Right ventricle myocardium superior (tissue), 1 donor: ENCODE measurements around the gene MAGI2. TPM values are rescaled to one million over a fixed set of nuclear protein-coding genes. Genes with fewer than 3 reads are reported as not detected.

Experiments
- ATAC-seq: fragments of 200-7000 bp; cut with Tn5 transposase; one replicate; pipeline ENCODE4 v1.9.1; 2020; ENCODE audit warnings: mild to moderate bottlenecking; ENCODE audit not compliant: poor library complexity
- DNase-seq: peaks from one replicate; pipeline ENCODE4 v3.0.0-alpha.2; 2020
- intact Hi-C: fragments of 100-400 bp; cut with DNase I; formaldehyde crosslinking; loops from one replicate; pipeline ENCODE4 v1.11.2; 2022
- total RNA-seq: library from RNA; stranded (reverse); fragmentation: NEBNext Ultra II Directional; extraction: Animal tissue kit (Norgen Biotek cat#: 25700); gene quantifications from one replicate; pipeline ENCODE4 v1.2.1, GENCODE V29; 2021
- donor health status: DM: no; HTN: yes; CAD: no; lungs with severe emphysema.

MAGI2 gene
- total RNA-seq, 1 donor from 2014 or later = 3.9 TPM

GRCh38 chr7:78172933-78173591 is 1280.4 kb downstream of the MAGI2 start:
- intact Hi-C loops = no loop called here
- DNase-seq = no peak
- no peak for ATAC-seq

DNA sequence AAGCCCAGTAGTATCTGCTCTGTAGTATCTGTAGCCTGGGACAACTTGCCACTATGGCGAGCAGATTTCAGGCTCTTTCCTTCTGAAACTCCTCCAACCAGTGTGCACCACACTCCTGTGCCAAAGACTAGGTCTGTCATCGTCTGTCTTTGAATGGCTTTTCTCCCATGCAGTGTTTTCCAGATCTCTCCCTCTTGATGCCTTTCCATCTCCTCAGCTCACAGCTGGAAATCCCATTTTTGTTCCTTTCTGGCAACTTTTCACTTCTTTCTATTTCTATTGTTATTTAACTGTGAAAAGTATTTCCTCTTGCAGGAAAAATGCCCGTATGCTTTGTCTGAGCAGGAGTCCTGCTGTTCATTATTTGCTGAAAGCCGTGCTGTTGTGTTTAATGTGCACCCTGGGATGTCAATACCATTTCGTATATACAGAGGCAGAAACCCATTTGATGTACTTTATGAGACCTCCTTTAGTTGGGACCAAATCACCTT is 1281.2 kb downstream of the MAGI2 start:
- intact Hi-C loops = no loop called here
- ATAC-seq (no peak), DNase-seq (no peak)

- no peak for ATAC-seq
- no peak for DNase-seq
- intact Hi-C loops = no loop called here
Observed at GRCh38 chr7:78171398-78171797, 1282.1 kb downstream of the MAGI2 start.

DNA sequence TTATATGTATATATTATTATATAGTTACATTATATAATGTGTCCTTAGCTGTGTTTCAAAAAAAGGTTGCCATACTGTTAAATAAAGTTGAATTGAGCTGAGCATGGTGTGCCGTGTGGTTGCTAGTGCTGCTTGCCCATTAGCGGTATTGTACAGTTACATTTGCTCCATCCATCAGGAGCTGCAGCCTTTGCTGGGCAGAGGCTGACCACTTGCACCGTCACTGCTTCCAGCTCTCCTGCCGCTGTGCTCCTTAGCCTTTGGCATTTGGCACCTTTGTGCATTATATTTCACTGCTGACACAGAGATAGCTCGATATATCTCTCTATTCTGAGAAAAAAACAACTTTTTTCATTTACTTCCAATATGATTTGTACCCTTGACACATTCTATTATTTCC is 1282.7 kb downstream of the MAGI2 start:
- intact Hi-C loops = no loop called here
- no peak for ATAC-seq

DNA sequence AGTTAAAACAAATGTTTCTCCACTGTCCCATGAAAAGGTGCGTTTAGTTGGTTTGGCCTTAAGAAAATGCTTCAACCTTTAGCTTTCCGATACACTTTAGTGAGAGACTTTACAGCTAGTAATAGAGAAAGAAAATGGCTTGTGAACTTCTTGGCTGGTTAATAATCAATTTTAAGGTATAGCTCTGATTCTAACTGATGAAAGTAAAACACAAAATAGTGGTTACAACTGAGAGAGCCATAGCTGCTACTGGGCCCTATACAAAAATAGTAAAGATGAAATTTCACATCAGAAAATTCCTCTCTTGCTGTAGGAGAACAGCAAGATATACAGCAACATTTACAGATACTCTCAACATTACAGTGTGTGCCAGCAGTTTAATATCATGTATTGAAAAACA is 1283.5 kb downstream of the MAGI2 start:
- ATAC-seq = no peak
- no peak for DNase-seq
- intact Hi-C loops = no loop called here

More for the DNA sequence above, 1282.7 kb downstream of the MAGI2 start:
- DNase-seq = no peak

DNA sequence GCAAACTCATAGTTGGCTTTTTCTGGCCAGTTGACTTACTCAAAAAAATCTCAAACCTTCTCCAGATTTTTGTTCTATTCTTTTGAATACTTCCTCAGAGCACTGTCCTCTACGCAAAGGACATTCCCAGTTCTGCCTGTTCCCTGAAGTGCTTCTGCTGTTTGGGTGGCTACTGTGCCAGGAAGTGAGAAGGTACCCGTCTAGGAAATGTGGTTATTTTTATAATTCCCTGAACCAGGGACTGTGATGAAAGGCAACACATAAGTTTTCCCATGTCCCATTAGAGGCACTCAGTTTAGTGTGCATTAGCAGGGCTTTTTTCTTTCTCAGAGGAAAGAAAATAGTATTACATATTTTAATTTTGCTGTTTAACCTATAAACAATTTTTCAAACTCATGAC is 1284.6 kb downstream of the MAGI2 start:
- intact Hi-C loops = no loop called here
- DNase-seq (no peak), ATAC-seq (no peak)

DNA sequence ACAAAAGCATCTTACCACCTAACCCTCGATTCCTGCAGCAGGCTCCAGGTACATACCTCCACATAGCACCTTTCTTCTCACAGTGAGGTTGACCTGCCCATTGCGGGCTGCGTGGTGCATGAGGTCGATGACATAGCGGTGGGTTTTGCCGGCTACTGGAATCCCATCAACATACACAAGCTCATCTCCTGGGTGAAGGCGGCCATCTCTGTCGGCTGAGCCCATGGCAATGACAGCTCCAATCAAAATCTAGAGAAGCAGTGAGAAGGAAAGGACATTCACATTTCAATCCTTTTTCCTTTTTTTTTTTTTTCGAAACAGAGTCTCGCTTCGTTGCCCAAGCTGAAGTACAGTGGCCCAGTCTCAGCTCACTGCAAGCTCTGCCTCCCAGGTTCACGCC is 1285.6 kb downstream of the MAGI2 start:
- intact Hi-C loops = no loop called here
- no peak for DNase-seq
- no peak for ATAC-seq

- DNase-seq = no peak
- intact Hi-C loops = no loop called here
- ATAC-seq = no peak
Observed at GRCh38 chr7:78165854-78166253, 1287.6 kb downstream of the MAGI2 start.

DNA sequence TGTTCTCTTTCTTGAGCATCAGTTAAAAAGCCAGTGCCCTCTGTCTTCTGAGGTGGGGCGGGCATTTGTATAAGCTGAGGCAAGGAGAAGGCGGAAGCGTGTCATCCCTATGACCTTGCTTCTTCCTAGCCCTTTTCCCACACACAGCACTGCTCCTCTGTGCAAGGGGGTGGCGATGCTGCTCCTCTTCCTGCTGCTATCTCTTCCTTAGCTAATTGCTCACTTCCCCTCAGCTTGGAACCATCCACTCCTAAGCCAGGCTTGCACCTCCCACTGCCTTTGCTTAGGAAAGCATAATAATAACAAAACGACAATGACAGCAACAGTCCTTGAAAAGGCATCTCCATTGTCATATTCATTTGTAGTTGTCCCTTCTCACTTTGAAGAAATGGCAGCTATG is 1288.0 kb downstream of the MAGI2 start:
- no peak for DNase-seq
- ATAC-seq = no peak
- intact Hi-C loops = no loop called here

DNA sequence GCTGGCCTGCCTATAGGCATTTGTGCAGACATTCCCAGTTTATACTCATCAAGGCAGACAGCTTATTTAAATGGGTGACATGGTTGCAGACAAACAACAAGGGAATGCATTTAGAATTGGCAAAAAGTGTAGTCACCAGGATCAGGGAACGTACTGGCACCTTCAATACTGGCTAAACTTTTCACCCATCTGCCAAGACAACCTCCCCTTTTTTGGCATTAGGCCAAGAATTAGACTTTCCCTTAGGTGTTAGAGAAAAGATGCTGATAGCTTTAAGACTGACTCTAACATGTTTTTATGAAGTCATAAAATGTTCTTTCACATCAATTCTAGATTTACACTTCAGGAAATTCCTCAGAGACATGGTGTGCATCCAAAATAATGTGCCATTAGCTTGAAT is 1289.0 kb downstream of the MAGI2 start:
- intact Hi-C loops = no loop called here
- ATAC-seq (peak; percentile 61), DNase-seq (no peak)

- intact Hi-C loops = no loop called here
- ATAC-seq = no peak
Observed at GRCh38 chr7:78161781-78162180, 1291.7 kb downstream of the MAGI2 start.

GRCh38 chr7:78159545-78159944 is 1293.9 kb downstream of the MAGI2 start:
- DNase-seq (no peak), ATAC-seq (no peak)
- intact Hi-C loops = no loop called here

More at GRCh38 chr7:78161781-78162180, 1291.7 kb downstream of the MAGI2 start:
- no peak for DNase-seq

GRCh38 chr7:78153285-78153684 is 1300.2 kb downstream of the MAGI2 start:
- ATAC-seq (no peak), DNase-seq (no peak)
- intact Hi-C loops = no loop called here

- DNase-seq (no peak), ATAC-seq (no peak)
- intact Hi-C loops = no loop called here
Observed at GRCh38 chr7:78151229-78151628, 1302.2 kb downstream of the MAGI2 start.

DNA sequence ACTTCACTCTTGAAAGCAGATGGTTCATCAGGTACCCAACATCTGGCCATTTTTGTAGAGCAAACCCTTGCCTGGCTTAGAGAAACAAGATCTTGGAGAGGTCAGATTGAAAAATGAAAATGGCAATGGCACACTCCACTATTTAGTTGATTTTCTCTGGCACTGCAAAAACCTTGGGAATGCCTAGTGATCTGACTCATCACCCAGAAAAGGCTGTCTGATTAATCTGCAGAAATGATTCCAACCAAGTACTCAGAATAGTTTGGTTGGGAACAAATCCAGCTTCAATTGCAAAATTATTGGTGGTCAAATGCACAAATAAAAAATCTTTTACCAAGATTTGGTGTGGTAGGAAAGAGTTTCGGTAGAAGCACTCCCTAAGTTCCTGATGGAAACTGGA is 1303.7 kb downstream of the MAGI2 start:
- ATAC-seq (no peak), DNase-seq (no peak)
- intact Hi-C loops = loop anchor here (10.0 kb wide), 1 partner anchor 45 kb away; no protein-coding TSS in a partner anchor

- intact Hi-C loops = loop anchor here (10.0 kb wide), 1 partner anchor 46 kb away; no protein-coding TSS in a partner anchor
- DNase-seq (no peak), ATAC-seq (no peak)
Observed at GRCh38 chr7:78148166-78148894, 1305.1 kb downstream of the MAGI2 start.

DNA sequence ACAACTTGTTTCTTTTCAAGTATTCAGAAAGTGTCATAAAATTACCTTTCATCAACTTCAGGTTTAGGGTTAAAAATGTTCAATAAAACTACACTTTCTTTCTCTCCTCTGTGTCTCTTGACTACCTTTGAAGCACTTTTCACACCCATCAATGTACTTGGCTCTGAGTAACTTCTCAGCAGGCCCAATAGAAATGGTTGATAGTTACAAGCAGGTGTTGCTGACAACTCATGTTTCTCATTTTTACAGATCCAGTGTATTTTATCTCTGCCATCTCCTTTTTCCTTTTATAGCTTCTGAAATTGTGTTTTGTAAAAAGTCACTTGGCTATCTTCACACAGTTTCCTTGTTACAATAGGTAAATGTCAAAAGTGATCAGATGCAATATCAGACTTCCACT is 1306.9 kb downstream of the MAGI2 start:
- DNase-seq = no peak
- intact Hi-C loops = loop anchor here (10.0 kb wide), 1 partner anchor 48 kb away; no protein-coding TSS in a partner anchor
- no peak for ATAC-seq

GRCh38 chr7:78143661-78144060 is 1309.8 kb downstream of the MAGI2 start:
- DNase-seq (no peak), ATAC-seq (no peak)
- intact Hi-C loops = loop anchor here (10.0 kb wide), 1 partner anchor 51 kb away; no protein-coding TSS in a partner anchor

DNA sequence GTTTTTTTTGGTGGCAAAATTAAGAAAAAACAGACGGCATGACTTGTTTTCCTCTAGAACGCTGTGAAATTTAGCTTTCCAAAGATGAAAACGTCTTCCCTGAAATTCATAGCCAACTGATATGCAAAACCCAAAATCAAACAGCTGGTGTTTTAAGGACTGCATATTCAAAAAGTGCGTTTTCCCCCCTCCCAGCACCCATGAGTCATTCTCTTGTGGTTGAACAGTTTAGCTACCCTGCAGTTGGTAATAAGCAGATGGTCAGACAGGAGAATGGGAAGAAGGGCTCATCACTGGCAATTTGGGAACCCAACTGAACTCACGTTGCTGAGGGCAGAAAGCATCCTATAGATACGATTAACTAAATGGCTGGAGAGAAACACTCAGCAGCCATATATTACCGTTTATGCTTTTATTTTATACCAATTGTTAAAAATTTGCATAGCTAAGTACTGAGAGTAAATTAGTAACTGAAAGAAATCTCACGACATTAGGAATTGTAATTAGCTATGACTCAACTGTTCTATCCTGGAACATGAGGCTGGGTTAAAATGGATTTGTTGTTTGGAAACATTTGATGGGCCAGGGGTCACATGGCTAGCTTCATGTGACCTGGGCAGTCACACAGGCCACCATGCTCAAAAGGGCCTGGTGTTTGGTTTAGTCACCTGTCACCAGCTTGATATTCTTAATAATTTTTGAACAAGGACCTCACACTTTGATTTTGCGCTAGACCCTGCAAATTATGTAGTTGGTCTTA is 1311.8 kb downstream of the MAGI2 start:
- no peak for ATAC-seq
- DNase-seq = no peak
- intact Hi-C loops = loop anchor here (10.0 kb wide), 1 partner anchor 53 kb away; no protein-coding TSS in a partner anchor
